Measurements from ENCODE around the gene CEP85.

Gene CEP85

DNA sequence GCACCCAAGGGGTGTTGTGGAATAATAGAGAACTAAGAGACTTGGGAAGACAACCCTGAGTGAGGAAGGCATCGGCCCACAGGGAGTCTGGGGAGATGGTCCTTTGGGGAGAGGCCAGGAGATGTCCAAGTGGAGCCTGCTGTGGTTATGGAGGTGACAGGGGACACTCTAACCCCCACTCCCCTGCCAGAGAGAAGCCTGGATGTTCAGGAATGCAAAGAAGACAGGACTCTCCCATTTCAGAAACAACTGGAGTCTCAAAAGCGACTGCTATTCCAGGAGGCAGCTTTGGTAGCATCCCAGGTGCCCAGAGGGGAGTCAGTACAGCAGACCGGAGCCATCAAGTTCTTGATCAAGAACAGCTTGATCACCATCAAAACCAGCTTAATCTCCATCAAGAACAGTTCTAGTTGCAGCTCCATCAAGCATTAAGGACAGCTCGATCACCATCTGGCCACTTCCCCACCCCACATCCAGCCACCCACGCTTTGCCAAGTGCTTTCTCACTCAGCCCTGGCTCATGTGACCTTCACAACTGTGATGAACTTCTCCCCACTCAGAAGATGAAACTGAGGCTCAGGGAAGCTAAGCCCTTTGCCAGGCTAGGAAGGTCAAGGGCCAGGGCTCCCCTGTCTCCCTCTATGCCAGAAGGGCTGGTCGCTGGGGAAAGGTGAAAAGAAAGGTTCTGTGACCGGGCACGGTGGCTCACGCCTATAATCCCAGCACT is 84.5 kb downstream of the CEP85 start:
- Histone ChIP-seq H3K4me3 (ENCODE audit: extremely low read depth, insufficient read depth, low read length, poor library complexity, severe bottlenecking) (no peak overlapping the region), H3K4me1 (ENCODE audit: control insufficient read depth, insufficient read depth, low read length, poor library complexity, severe bottlenecking) (peaks cover 17% of the 10 kb centered on the region), H3K9me3 (ENCODE audit: control insufficient read depth, low read length) (no peaks in the 10 kb centered on the region), H3K36me3 (ENCODE audit: control insufficient read depth, insufficient read depth, low read length) (no peaks in the 10 kb centered on the region), H3K27ac (ENCODE audit: low read depth, low read length, severe bottlenecking) (no peak overlapping the region)
- 89 to 97% methylated on average over 5 to 8 of the region's 9 CpGs for WGBS, 2 experiments (ENCODE audit: insufficient coverage in 2 of 2)

- peaks cover 17% of the 10 kb centered on the region for H3K4me1 ChIP-seq (ENCODE audit: control insufficient read depth, insufficient read depth, low read length, poor library complexity, severe bottlenecking)
- WGBS, 2 experiments (ENCODE audit: insufficient coverage in 2 of 2), result 73 to 100% methylated on average over 1 to 2 of the region's 2 CpGs
- no peak overlapping the region for H3K4me3 ChIP-seq (ENCODE audit: extremely low read depth, insufficient read depth, low read length, poor library complexity, severe bottlenecking)
- H3K36me3 ChIP-seq (ENCODE audit: control insufficient read depth, insufficient read depth, low read length), result peaks cover 3% of the 10 kb centered on the region
- no peaks in the 10 kb centered on the region for H3K9me3 ChIP-seq (ENCODE audit: control insufficient read depth, low read length)
- no peak overlapping the region for H3K27ac ChIP-seq (ENCODE audit: low read depth, low read length, severe bottlenecking)
These were observed 86.9 kb downstream of the CEP85 start for GRCh38 chr1:26320896-26321295.

GRCh38 chr1:26321315-26322041 is 87.5 kb downstream of the CEP85 start:
- Histone ChIP-seq H3K27ac (ENCODE audit: low read depth, low read length, severe bottlenecking) (no peak overlapping the region), H3K4me3 (ENCODE audit: extremely low read depth, insufficient read depth, low read length, poor library complexity, severe bottlenecking) (no peak overlapping the region), H3K4me1 (ENCODE audit: control insufficient read depth, insufficient read depth, low read length, poor library complexity, severe bottlenecking) (peaks cover 14% of the 10 kb centered on the region), H3K36me3 (ENCODE audit: control insufficient read depth, insufficient read depth, low read length) (peaks cover 3% of the 10 kb centered on the region), H3K9me3 (ENCODE audit: control insufficient read depth, low read length) (no peaks in the 10 kb centered on the region)
- 38 to 47% methylated on average over 6 to 10 of the region's 16 CpGs for WGBS, 2 experiments (ENCODE audit: insufficient coverage in 2 of 2)

GRCh38 chr1:26322042-26322331 is 88.0 kb downstream of the CEP85 start:
- Histone ChIP-seq H3K27ac (ENCODE audit: low read depth, low read length, severe bottlenecking) (no peak overlapping the region), H3K4me1 (ENCODE audit: control insufficient read depth, insufficient read depth, low read length, poor library complexity, severe bottlenecking) (peaks cover 13% of the 10 kb centered on the region), H3K36me3 (ENCODE audit: control insufficient read depth, insufficient read depth, low read length) (peaks cover 3% of the 10 kb centered on the region), H3K4me3 (ENCODE audit: extremely low read depth, insufficient read depth, low read length, poor library complexity, severe bottlenecking) (no peak overlapping the region), H3K9me3 (ENCODE audit: control insufficient read depth, low read length) (no peaks in the 10 kb centered on the region)
- WGBS, 2 experiments (ENCODE audit: insufficient coverage in 2 of 2), result 93 to 94% methylated on average over 7 to 8 of the region's 10 CpGs

- H3K9me3 ChIP-seq (ENCODE audit: control insufficient read depth, low read length), result no peaks in the 10 kb centered on the region
- peaks cover 7% of the 10 kb centered on the region for H3K4me1 ChIP-seq (ENCODE audit: control insufficient read depth, insufficient read depth, low read length, poor library complexity, severe bottlenecking)
- H3K4me3 ChIP-seq (ENCODE audit: extremely low read depth, insufficient read depth, low read length, poor library complexity, severe bottlenecking), result no peak overlapping the region
- peaks cover 3% of the 10 kb centered on the region for H3K36me3 ChIP-seq (ENCODE audit: control insufficient read depth, insufficient read depth, low read length)
- 100% methylated on average over 1 of the region's 2 CpGs for WGBS, 2 experiments (ENCODE audit: insufficient coverage in 2 of 2)
- H3K27ac ChIP-seq (ENCODE audit: low read depth, low read length, severe bottlenecking), result no peak overlapping the region
These were observed 89.4 kb downstream of the CEP85 start for GRCh38 chr1:26323382-26323781.

DNA sequence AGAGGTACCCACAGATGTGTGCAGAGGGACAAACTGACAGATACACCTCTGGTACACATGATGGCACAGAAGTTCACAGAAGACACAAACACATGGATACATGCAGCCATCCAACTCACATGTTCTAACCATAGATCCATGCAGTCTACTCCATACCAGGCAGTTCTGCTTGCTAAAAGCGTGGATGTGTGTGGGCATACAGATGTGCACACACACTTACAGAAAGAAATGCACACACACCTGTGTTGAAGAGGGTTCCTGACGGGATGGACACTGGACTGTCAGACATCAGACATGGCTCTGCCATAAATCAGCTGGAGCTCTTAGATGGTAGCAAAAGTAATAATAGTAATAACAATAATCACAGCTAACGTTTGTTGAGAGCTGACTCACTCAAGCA is 90.5 kb downstream of the CEP85 start:
- Histone ChIP-seq H3K9me3 (ENCODE audit: control insufficient read depth, low read length) (no peaks in the 10 kb centered on the region), H3K4me3 (ENCODE audit: extremely low read depth, insufficient read depth, low read length, poor library complexity, severe bottlenecking) (no peak overlapping the region), H3K27ac (ENCODE audit: low read depth, low read length, severe bottlenecking) (no peak overlapping the region), H3K4me1 (ENCODE audit: control insufficient read depth, insufficient read depth, low read length, poor library complexity, severe bottlenecking) (peaks cover 15% of the 10 kb centered on the region), H3K36me3 (ENCODE audit: control insufficient read depth, insufficient read depth, low read length) (peaks cover 3% of the 10 kb centered on the region)
- 83 to 100% methylated on average over 1 to 2 of the region's 3 CpGs for WGBS, 2 experiments (ENCODE audit: insufficient coverage in 2 of 2)

GRCh38 chr1:26327956-26328362 is 94.0 kb downstream of the CEP85 start:
- H3K36me3 ChIP-seq (ENCODE audit: control insufficient read depth, insufficient read depth, low read length), result peaks cover 3% of the 10 kb centered on the region
- no peaks in the 10 kb centered on the region for H3K9me3 ChIP-seq (ENCODE audit: control insufficient read depth, low read length)
- 79 to 88% methylated on average over 7 to 8 of the region's 8 CpGs for WGBS, 2 experiments (ENCODE audit: insufficient coverage in 2 of 2)
- no peak overlapping the region for H3K27ac ChIP-seq (ENCODE audit: low read depth, low read length, severe bottlenecking)
- no peak overlapping the region for H3K4me3 ChIP-seq (ENCODE audit: extremely low read depth, insufficient read depth, low read length, poor library complexity, severe bottlenecking)
- H3K4me1 ChIP-seq (ENCODE audit: control insufficient read depth, insufficient read depth, low read length, poor library complexity, severe bottlenecking), result peaks cover 12% of the 10 kb centered on the region
